K562 (cell line): ENCODE data around the gene ARF1. TPM values are rescaled to one million over a fixed set of nuclear protein-coding genes. Genes with fewer than 3 reads are reported as not detected.

Source experiments
- ARNT ChIP-seq, 2 experiments: fragments of 450-650 bp; IDR thresholded peaks; 2 replicates each; pipeline ENCODE4 v1.6.1; 2016; ENCODE audit warnings: mild to moderate bottlenecking in 1 of 2
- CHD4 ChIP-seq: fragments of 200-600 bp; sonication (generic); IDR thresholded peaks from 3 replicates; pipeline ENCODE4 v1.6.1; 2012; ENCODE audit warnings: low read depth, mild to moderate bottlenecking, mixed read lengths, low read length, inconsistent platforms; ENCODE audit not compliant: insufficient read depth, insufficient replicate concordance, poor library complexity, severe bottlenecking
- CREBBP ChIP-seq: IDR thresholded peaks from one replicate; pipeline ENCODE4 v1.6.1; 2012; ENCODE audit warnings: low read depth, mild to moderate bottlenecking, control low read depth, inconsistent platforms, low read length
- DACH1 ChIP-seq: fragments of 450-650 bp; IDR thresholded peaks from 2 replicates; pipeline ENCODE4 v1.6.1; 2018; ENCODE audit not compliant: partially characterized antibody
- FOXK1 ChIP-seq: sonication (generic); formaldehyde crosslinking; IDR thresholded peaks from 2 replicates; pipeline ENCODE4 v1.8.0; 2022; ENCODE audit warnings: missing genetic modification reagents, mild to moderate bottlenecking, borderline replicate concordance
- KAT2B ChIP-seq: IDR thresholded peaks from one replicate; pipeline ENCODE4 v1.6.1; 2012; ENCODE audit warnings: low read depth, mild to moderate bottlenecking, control low read depth, inconsistent platforms, low read length, moderate library complexity
- KDM4B ChIP-seq, 2 experiments: fragments of 450-650 bp in 1 of 2; sonication (generic) in 1 of 2; IDR thresholded peaks; 2 replicates each; pipeline ENCODE4 v1.6.1; 2016 to 2017; ENCODE audit warnings: borderline replicate concordance in 2 of 2, antibody characterized with exemption in 1 of 2, low read depth in 1 of 2, mild to moderate bottlenecking in 1 of 2
- KLF13 ChIP-seq: fragments of 450-650 bp; IDR thresholded peaks from 2 replicates; pipeline ENCODE4 v1.6.1; 2016; ENCODE audit warnings: missing genetic modification characterization, low read depth, mild to moderate bottlenecking, missing compliant biosample characterization, moderate library complexity, borderline replicate concordance
- NFYB ChIP-seq: IDR thresholded peaks from 2 replicates; pipeline ENCODE4 v1.6.1; 2011; ENCODE audit warnings: mild to moderate bottlenecking, moderate library complexity; ENCODE audit not compliant: insufficient read length; ENCODE audit errors: extremely low read depth
- RBFOX2 ChIP-seq: fragments of 200-400 bp; formaldehyde crosslinking; IDR thresholded peaks from 2 replicates; pipeline ENCODE4 v1.6.1; 2017; ENCODE audit warnings: low read depth, mild to moderate bottlenecking, low read length, moderate library complexity
- RUNX1 ChIP-seq: sonication (generic); IDR thresholded peaks from 2 replicates; pipeline ENCODE4 v1.6.1; 2016; ENCODE audit warnings: antibody characterized with exemption, low read depth
- SIX5 ChIP-seq, 2 experiments: IDR thresholded peaks; 2 replicates each; pipeline ENCODE4 v1.6.1; 2011; ENCODE audit warnings: low read length in 2 of 2, borderline replicate concordance in 1 of 2, low read depth in 1 of 2, mild to moderate bottlenecking in 1 of 2, moderate library complexity in 1 of 2; ENCODE audit not compliant: insufficient read depth in 1 of 2
- TFAM ChIP-seq: fragments of 250-450 bp; sonication (Bioruptor Pico); conservative IDR thresholded peaks from 2 replicates; pipeline ENCODE4 v1.5.0; 2021; ENCODE audit warnings: mild to moderate bottlenecking, moderate library complexity
- ZBTB1 ChIP-seq: sonication (generic); formaldehyde crosslinking; IDR thresholded peaks from 2 replicates; pipeline ENCODE4 v1.8.1; 2023; ENCODE audit warnings: missing genetic modification reagents, low read depth, mild to moderate bottlenecking, borderline replicate concordance
- ZHX1 ChIP-seq: fragments of 150-350 bp; conservative IDR thresholded peaks from 2 replicates; pipeline ENCODE4 v1.6.1; 2014; ENCODE audit warnings: low read length
- ZNF785 ChIP-seq: fragments of 250-450 bp; sonication (Bioruptor Pico); IDR thresholded peaks from 2 replicates; pipeline ENCODE4 v1.4.0; 2020; ENCODE audit warnings: mild to moderate bottlenecking
- polyA plus RNA-seq, 8 experiments: library from polyadenylated mRNA; depleted of rRNA in 4 of 8; stranded (reverse) in 5 of 8; unstranded in 3 of 8; fragments of >200 nt; fragmentation: Nextera tagmentation in 2 of 8; fragmentation: Illumina TruSeq in 1 of 8; extraction: Ambion mirVana in 2 of 8; extraction: Trizol in 1 of 8; gene quantifications; 2 replicates each; pipeline versions ENCODE4 v1.2.1 to v1.2.3, GENCODE V29; 2011 to 2014; ENCODE audit warnings: inconsistent platforms in 1 of 8, missing spikeins in 1 of 8
- total RNA-seq, 7 experiments: library from RNA; depleted of rRNA in 6 of 7; stranded (reverse); fragments of >200 nt in 6 of 7; fragmentation: Illumina TruSeq in 2 of 7; extraction: Trizol in 2 of 7; gene quantifications; 2 replicates each; pipeline versions ENCODE4 v1.2.1 to v1.2.3, GENCODE V29; 2011 to 2021; ENCODE audit warnings: low replicate concordance in 1 of 7
- TF ChIP-seq, protein P1 (sequence below): fragments of 250-450 bp; sonication (Bioruptor Pico); IDR thresholded peaks from 2 replicates; pipeline ENCODE4 v1.4.0; 2020
- TF ChIP-seq, protein P2 (sequence below): fragments of 250-450 bp; sonication (Bioruptor Pico); IDR thresholded peaks from 2 replicates; pipeline ENCODE4 v1.9.0; 2021; ENCODE audit warnings: mild to moderate bottlenecking, inconsistent platforms
- TF ChIP-seq, protein P3 (sequence below): fragments of 250-450 bp; sonication (Bioruptor Pico); IDR thresholded peaks from 2 replicates; pipeline ENCODE4 v1.8.0; 2022; ENCODE audit warnings: moderate library complexity, mild to moderate bottlenecking, inconsistent platforms

ARF1 gene
- total and polyA plus RNA-seq, 9 of the 15 experiments (the other 6 are each of a cell fraction or from before 2014, with no cell fraction given), result 69.8 to 593 (median 325) TPM

DNA sequence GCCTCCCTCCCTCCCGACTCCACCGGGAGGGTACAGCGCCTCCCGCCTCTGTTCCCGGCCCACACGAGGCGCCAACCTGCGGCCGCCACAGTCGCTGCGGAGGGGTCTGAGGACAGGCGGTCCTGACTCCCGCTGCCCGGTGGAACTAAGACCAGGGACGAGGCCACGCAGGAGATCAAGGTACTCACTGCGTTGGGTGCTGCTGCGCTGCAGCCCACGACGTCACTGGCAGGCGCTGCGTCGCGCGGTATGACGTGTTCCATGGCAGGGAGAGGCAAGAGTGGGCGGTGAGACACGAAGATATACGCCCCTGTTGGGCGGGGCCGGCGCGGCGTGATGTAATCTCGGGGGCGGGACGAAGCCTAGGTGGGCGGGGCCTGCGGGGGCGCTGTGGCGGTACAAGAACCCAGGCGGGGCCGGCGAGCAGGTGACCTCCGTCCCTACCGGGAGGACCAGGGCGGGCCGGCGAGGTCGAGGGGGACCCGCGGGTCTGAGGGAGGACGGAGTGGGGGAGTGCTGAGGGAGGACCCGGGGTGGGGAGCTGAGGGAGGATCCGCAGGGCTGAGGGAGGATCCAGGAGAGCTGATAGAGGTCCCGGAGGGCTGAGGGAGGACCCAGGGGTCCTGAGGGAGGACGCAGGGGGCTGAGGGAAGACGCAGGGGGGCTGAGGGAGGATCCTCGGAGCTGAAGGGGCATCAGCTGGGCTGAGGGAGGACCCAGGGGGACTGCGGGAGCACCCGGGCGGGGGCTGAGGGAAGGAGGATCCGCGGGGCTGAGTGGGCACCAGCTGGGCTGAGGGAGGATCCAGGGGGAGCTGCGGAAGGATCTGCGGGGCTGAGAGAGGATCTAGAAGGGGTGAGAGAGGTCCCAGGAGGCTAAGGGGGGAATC lies 26.8 kb downstream of the ARF1 start, which contains the start of gene MRPL55 (continued):
- TF ChIP-seq SIX5 (IDR thresholded peaks at IDR 0.05; ENCODE audit: borderline replicate concordance in 1 of 2, insufficient read depth in 1 of 2, low read depth in 1 of 2, low read length in 2 of 2) (peak; percentile 40 to 41; a peak in 2 of 4 replicates), CREBBP (no peak), DACH1 (peak; percentile 64), RBFOX2 (peak; percentile 95), NFYB (peak; percentile 6), ARNT (IDR thresholded peaks at IDR 0.05) (peak in 1 of 2 experiments; percentile 40; a peak in 1 of 4 replicates), RUNX1 (no peak), KLF13 (tag) (no peak; the same call in 1 of the 2 replicates), TFAM (no peak), KDM4B (IDR thresholded peaks at IDR 0.05; ENCODE audit: borderline replicate concordance in 2 of 2, low read depth in 1 of 2) (0 out of 4 replicates have a peak, but pooled peaks of 1 of the 2 experiments have one; percentile 17), KAT2B (no peak), ZNF785 (CRISPR knock-in tag) (no peak), FOXK1 (CRISPR knock-in tag) (peak; percentile 82; the same call in 1 of the 2 replicates), ZBTB1 (CRISPR knock-in tag) (peak; percentile 63; the same call in 1 of the 2 replicates), CHD4 (no peak), ZHX1 (peak; percentile 71; the same call in 1 of the 2 replicates)
- TF ChIP-seq, protein P1, sequence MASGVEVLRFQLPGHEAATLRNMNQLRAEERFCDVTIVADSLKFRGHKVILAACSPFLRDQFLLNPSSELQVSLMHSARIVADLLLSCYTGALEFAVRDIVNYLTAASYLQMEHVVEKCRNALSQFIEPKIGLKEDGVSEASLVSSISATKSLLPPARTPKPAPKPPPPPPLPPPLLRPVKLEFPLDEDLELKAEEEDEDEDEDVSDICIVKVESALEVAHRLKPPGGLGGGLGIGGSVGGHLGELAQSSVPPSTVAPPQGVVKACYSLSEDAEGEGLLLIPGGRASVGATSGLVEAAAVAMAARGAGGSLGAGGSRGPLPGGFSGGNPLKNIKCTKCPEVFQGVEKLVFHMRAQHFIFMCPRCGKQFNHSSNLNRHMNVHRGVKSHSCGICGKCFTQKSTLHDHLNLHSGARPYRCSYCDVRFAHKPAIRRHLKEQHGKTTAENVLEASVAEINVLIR (CRISPR knock-in tag), result peak; percentile 100
- TF ChIP-seq, protein P2, sequence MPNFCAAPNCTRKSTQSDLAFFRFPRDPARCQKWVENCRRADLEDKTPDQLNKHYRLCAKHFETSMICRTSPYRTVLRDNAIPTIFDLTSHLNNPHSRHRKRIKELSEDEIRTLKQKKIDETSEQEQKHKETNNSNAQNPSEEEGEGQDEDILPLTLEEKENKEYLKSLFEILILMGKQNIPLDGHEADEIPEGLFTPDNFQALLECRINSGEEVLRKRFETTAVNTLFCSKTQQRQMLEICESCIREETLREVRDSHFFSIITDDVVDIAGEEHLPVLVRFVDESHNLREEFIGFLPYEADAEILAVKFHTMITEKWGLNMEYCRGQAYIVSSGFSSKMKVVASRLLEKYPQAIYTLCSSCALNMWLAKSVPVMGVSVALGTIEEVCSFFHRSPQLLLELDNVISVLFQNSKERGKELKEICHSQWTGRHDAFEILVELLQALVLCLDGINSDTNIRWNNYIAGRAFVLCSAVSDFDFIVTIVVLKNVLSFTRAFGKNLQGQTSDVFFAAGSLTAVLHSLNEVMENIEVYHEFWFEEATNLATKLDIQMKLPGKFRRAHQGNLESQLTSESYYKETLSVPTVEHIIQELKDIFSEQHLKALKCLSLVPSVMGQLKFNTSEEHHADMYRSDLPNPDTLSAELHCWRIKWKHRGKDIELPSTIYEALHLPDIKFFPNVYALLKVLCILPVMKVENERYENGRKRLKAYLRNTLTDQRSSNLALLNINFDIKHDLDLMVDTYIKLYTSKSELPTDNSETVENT (CRISPR knock-in tag), result 0 out of 2 replicates have a peak, but pooled peaks have one; percentile 15
- TF ChIP-seq, protein P3, sequence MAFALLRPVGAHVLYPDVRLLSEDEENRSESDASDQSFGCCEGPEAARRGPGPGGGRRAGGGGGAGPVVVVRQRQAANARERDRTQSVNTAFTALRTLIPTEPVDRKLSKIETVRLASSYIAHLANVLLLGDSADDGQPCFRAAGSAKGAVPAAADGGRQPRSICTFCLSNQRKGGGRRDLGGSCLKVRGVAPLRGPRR, result no peak
